NB4 (cell line): ENCODE results near the gene BRMS1L.

ENCODE experiments used
- MYC ChIP-seq: IDR thresholded peaks from 2 replicates; pipeline ENCODE4 v1.6.1; 2011; ENCODE audit warnings: low read depth, low read length
- POLR2A ChIP-seq: IDR thresholded peaks from 2 replicates; pipeline ENCODE4 v1.6.1; 2011; ENCODE audit warnings: mild to moderate bottlenecking; ENCODE audit not compliant: insufficient read length; ENCODE audit errors: extremely low read depth

- TF ChIP-seq MYC (no peak), POLR2A (no peak)
Observed at GRCh38 chr14:35895256-35895655, 69.1 kb downstream of the BRMS1L start.
